Thymus (tissue), 11 donors: ENCODE data around the gene RAB21. TPM values are rescaled to one million over a fixed set of nuclear protein-coding genes. Genes with fewer than 3 reads are reported as not detected.

Source experiments
- DNase-seq, 9 donors: peaks; one replicate each; pipeline ENCODE4 v3.0.0-alpha.2; 2013; ENCODE audit warnings: low spot score in 9 of 9, low read depth in 6 of 9, missing footprints in 1 of 9
- H3K27ac ChIP-seq, 2 donors: one replicate each; pipeline ENCODE4 v1.5.1; 2013; ENCODE audit warnings: control low read depth in 1 of 2, low read depth in 1 of 2, low read length in 1 of 2, mild to moderate bottlenecking in 1 of 2, moderate library complexity in 1 of 2
- H3K27me3 ChIP-seq, 2 donors: one replicate each; pipeline ENCODE4 v1.5.1; 2013; ENCODE audit warnings: low read length in 1 of 2; ENCODE audit not compliant: control insufficient read depth in 2 of 2, insufficient read depth in 1 of 2
- H3K36me3 ChIP-seq, 2 donors: one replicate each; pipeline ENCODE4 v1.5.1; 2013; ENCODE audit warnings: low read length in 1 of 2, mild to moderate bottlenecking in 1 of 2, moderate library complexity in 1 of 2; ENCODE audit not compliant: control insufficient read depth in 2 of 2, insufficient read depth in 2 of 2
- H3K4me1 ChIP-seq, 2 donors: one replicate each; pipeline ENCODE4 v1.5.1; 2013; ENCODE audit warnings: low read length in 2 of 2; ENCODE audit not compliant: control insufficient read depth in 2 of 2, insufficient read depth in 2 of 2
- H3K4me3 ChIP-seq, 2 donors: one replicate each; pipeline ENCODE4 v1.5.1; 2013; ENCODE audit warnings: low read length in 2 of 2, control low read depth in 1 of 2, mild to moderate bottlenecking in 1 of 2
- H3K9me3 ChIP-seq, 2 donors: one replicate each; pipeline ENCODE4 v1.5.1; 2013; ENCODE audit warnings: low read length in 1 of 2, mild to moderate bottlenecking in 1 of 2; ENCODE audit not compliant: control insufficient read depth in 2 of 2, insufficient read depth in 1 of 2
- WGBS: extraction: QIAGEN DNeasy Blood & Tissue Kit; methylation state at CpG from one replicate; pipeline ENCODE4 v1.1.7; 2013; 5-methylcytosine and 5-hydroxymethylcytosine counted together
- polyA plus RNA-seq: library from polyadenylated mRNA; stranded (reverse); fragments of 200-250 nt; gene quantifications from one replicate; pipeline ENCODE4 v1.2.3, GENCODE V29; 2013
- total RNA-seq: library from RNA; stranded (reverse); fragments of 120-200 nt; gene quantifications from one replicate; pipeline ENCODE4 v1.2.4, GENCODE V29; 2013
- donor health status: healthy.

RAB21 gene
- total and polyA plus RNA-seq, 2 donors, result 21.9 to 36.8 TPM

- Histone ChIP-seq H3K9me3 (peaks cover 0 to 8% of the 10 kb centered on the region in 2 donors), H3K27ac (peak overlapping the region; percentile 89 to 97), H3K36me3 (peaks cover 0 to 6% of the 10 kb centered on the region in 2 donors), H3K27me3 (no peaks in the 10 kb centered on the region), H3K4me3 (peak overlapping the region; percentile 58 to 90), H3K4me1 (peaks cover 8 to 16% of the 10 kb centered on the region in 2 donors)
- 2% methylated on average over 20 of the region's 20 CpGs for WGBS
- peak in 3 of 9 donors; percentile 1 to 28 (median 18) for DNase-seq
These were observed 85.7 kb downstream of the RAB21 start for GRCh38 chr12:71840231-71840847.

DNA sequence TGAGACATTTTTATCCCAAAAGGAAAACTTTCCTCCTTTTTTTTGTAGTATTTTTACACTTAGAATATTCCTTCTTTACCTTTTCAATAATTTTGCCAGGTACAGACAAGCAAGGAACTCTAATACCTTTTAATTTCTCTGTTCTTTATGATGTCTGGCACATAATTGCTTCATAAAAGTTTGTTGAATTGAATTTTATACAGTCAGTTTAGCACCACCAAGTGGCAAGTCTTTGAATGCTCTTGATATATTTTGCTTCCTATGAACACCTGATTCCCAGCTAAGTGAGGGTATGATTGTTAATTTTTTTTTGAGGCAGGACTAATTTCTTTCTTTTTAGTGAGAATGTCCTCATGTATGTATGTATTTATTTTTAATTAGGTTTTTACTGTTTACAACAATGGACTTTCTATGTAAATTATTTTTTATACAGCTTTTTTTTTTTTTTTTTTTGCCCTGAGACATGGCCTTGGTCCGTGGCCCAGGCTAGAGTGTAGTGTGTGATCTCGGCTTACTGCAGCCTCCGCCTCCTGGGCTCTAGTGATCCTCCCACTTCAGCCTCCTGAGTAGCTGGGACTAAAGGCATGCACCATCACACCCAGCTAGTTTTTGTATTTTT, 91.8 kb downstream of the RAB21 start:
- Histone ChIP-seq H3K27ac (no peak overlapping the region), H3K27me3 (no peaks in the 10 kb centered on the region), H3K4me1 (peaks cover 0 to under 1% of the 10 kb centered on the region in 2 donors), H3K36me3 (peaks cover 6% of the 10 kb centered on the region in 2 donors), H3K9me3 (peaks cover 0 to 11% of the 10 kb centered on the region in 2 donors), H3K4me3 (no peak overlapping the region)
- peak in 5 of 9 donors; percentile 9 to 59 (median 22) for DNase-seq
- 97% methylated on average over 3 of the region's 3 CpGs for WGBS

- no peak overlapping the region for H3K27ac ChIP-seq
- peaks cover 8 to 10% of the 10 kb centered on the region in 2 donors for H3K36me3 ChIP-seq
- DNase-seq, result no peak
- peaks cover 0 to 18% of the 10 kb centered on the region in 2 donors for H3K9me3 ChIP-seq
- H3K4me1 ChIP-seq, result no peaks in the 10 kb centered on the region
- no peak overlapping the region for H3K4me3 ChIP-seq
- H3K27me3 ChIP-seq, result no peaks in the 10 kb centered on the region
These were observed 93.5 kb downstream of the RAB21 start for GRCh38 chr12:71848212-71848611.

GRCh38 chr12:71849109-71849851, 94.6 kb downstream of the RAB21 start:
- no peaks in the 10 kb centered on the region for H3K27me3 ChIP-seq
- no peak for DNase-seq
- H3K4me3 ChIP-seq, result no peak overlapping the region
- no peaks in the 10 kb centered on the region for H3K4me1 ChIP-seq
- H3K9me3 ChIP-seq, result peaks cover 0 to 18% of the 10 kb centered on the region in 2 donors
- no peak overlapping the region for H3K27ac ChIP-seq
- WGBS, result 98% methylated on average over 8 of the region's 8 CpGs
- peaks cover 4 to 10% of the 10 kb centered on the region in 2 donors for H3K36me3 ChIP-seq

Other genes with a start within 250 kb of the RAB21 start
- 23.7 TPM for gene ZFC3H1, start 91.0 kb upstream of the RAB21 start, total RNA-seq
- gene ZFC3H1, start 91.0 kb upstream of the RAB21 start, polyA plus RNA-seq, result 41.8 TPM
- 9.8 TPM for gene THAP2, start 90.6 kb upstream of the RAB21 start, total RNA-seq
- 6.1 TPM for gene THAP2, start 90.6 kb upstream of the RAB21 start, polyA plus RNA-seq
- 24.7 TPM for gene TMEM19, start 68.8 kb upstream of the RAB21 start, total RNA-seq
- gene TMEM19, start 68.8 kb upstream of the RAB21 start, polyA plus RNA-seq, result 12.1 TPM
- gene TBC1D15, start 84.9 kb downstream of the RAB21 start, total RNA-seq, result 20.8 TPM
- 59.9 TPM for gene TBC1D15, start 84.9 kb downstream of the RAB21 start, polyA plus RNA-seq
- gene TPH2, start 184.0 kb downstream of the RAB21 start, total RNA-seq, result not detected
- 0.07 TPM for gene TPH2, start 184.0 kb downstream of the RAB21 start, polyA plus RNA-seq